Upper lobe of right lung (tissue), 1 donor: ENCODE measurements around the gene CES3. TPM values are rescaled to one million over a fixed set of nuclear protein-coding genes. Genes with fewer than 3 reads are reported as not detected.

ENCODE experiments used
- ATAC-seq: fragments of 200-7000 bp; cut with Tn5 transposase; one replicate; pipeline ENCODE4 v1.9.1; 2020; ENCODE audit warnings: mild to moderate bottlenecking, moderate library complexity
- DNase-seq: peaks from one replicate; pipeline ENCODE4 v3.0.0-alpha.2; 2020
- H3K27ac ChIP-seq: fragments of 200-600 bp; one replicate; pipeline ENCODE4 v1.8.0; 2022
- H3K27me3 ChIP-seq: fragments of 200-600 bp; one replicate; pipeline ENCODE4 v1.8.0; 2022; ENCODE audit warnings: mild to moderate bottlenecking
- H3K36me3 ChIP-seq: fragments of 200-600 bp; one replicate; pipeline ENCODE4 v1.8.0; 2022
- H3K4me1 ChIP-seq: fragments of 200-600 bp; one replicate; pipeline ENCODE4 v1.8.0; 2022
- H3K4me3 ChIP-seq: fragments of 200-600 bp; one replicate; pipeline ENCODE4 v1.8.0; 2022; ENCODE audit warnings: mild to moderate bottlenecking
- H3K9me3 ChIP-seq: fragments of 200-600 bp; one replicate; pipeline ENCODE4 v1.8.0; 2022
- CTCF ChIP-seq: fragments of 200-600 bp; IDR thresholded peaks from one replicate; pipeline ENCODE4 v1.8.0; 2022; ENCODE audit warnings: antibody characterized with exemption
- intact Hi-C: fragments of 100-400 bp; cut with DNase I; formaldehyde crosslinking; loops from one replicate; pipeline ENCODE4 v1.11.0; 2022
- total RNA-seq: library from RNA; stranded (reverse); fragmentation: NEBNext Ultra II Directional; extraction: Animal tissue kit (Norgen Biotek cat#: 25700); gene quantifications from one replicate; pipeline ENCODE4 v1.2.1, GENCODE V29; 2021
- donor health status: DM: no; HTN: yes; CAD: no; lungs with severe emphysema.

Gene CES3
- total RNA-seq, 1 donor from 2014 or later = 3.4 TPM

GRCh38 chr16:66975302-66975893, 14.3 kb downstream of the CES3 start:
- intact Hi-C loops = loop anchor here (10.0 kb wide), 1 partner anchor 179 kb away; the partner anchor contains the start of genes B3GNT9, FBXL8 and TRADD
- DNase-seq = no peak
- Histone ChIP-seq H3K9me3 (no peaks in the 10 kb centered on the region), H3K27me3 (no peaks in the 10 kb centered on the region), H3K36me3 (no peaks in the 10 kb centered on the region), H3K27ac (no peak overlapping the region), H3K4me1 (peaks cover 16% of the 10 kb centered on the region), H3K4me3 (no peak overlapping the region)
- no peak for ATAC-seq
- no peak for TF ChIP-seq CTCF

GRCh38 chr16:66976746-66977145, 15.7 kb downstream of the CES3 start:
- peaks cover 16% of the 10 kb centered on the region for H3K4me1 ChIP-seq
- H3K36me3 ChIP-seq = no peaks in the 10 kb centered on the region
- TF ChIP-seq CTCF = no peak
- no peaks in the 10 kb centered on the region for H3K9me3 ChIP-seq
- H3K27me3 ChIP-seq = no peaks in the 10 kb centered on the region
- no peak for ATAC-seq
- H3K4me3 ChIP-seq = no peak overlapping the region
- no peak overlapping the region for H3K27ac ChIP-seq
- intact Hi-C loops = loop anchor here (10.0 kb wide), 1 partner anchor 178 kb away; the partner anchor contains the start of genes B3GNT9, FBXL8 and TRADD
- DNase-seq = no peak

- intact Hi-C loops = loop anchor here (10.0 kb wide), 1 partner anchor 177 kb away; the partner anchor contains the start of genes B3GNT9, FBXL8 and TRADD
- no peak overlapping the region for H3K4me3 ChIP-seq
- H3K27me3 ChIP-seq = no peaks in the 10 kb centered on the region
- peak; percentile 94 for ATAC-seq
- no peaks in the 10 kb centered on the region for H3K36me3 ChIP-seq
- H3K27ac ChIP-seq = no peak overlapping the region
- no peaks in the 10 kb centered on the region for H3K9me3 ChIP-seq
- peak; percentile 98 for TF ChIP-seq CTCF
- peaks cover 16% of the 10 kb centered on the region for H3K4me1 ChIP-seq
- DNase-seq = peak; percentile 93
These were observed 16.5 kb downstream of the CES3 start for GRCh38 chr16:66977341-66978113.

- Histone ChIP-seq H3K4me1 (peaks cover 16% of the 10 kb centered on the region), H3K27ac (no peak overlapping the region), H3K27me3 (no peaks in the 10 kb centered on the region), H3K36me3 (no peaks in the 10 kb centered on the region), H3K4me3 (no peak overlapping the region), H3K9me3 (no peaks in the 10 kb centered on the region)
- intact Hi-C loops = loop anchor here (10.0 kb wide), 1 partner anchor 176 kb away; the partner anchor contains the start of genes B3GNT9, FBXL8 and TRADD
- TF ChIP-seq CTCF = no peak
- peak; percentile 87 for DNase-seq
- ATAC-seq = peak; percentile 85
These were observed 18.1 kb downstream of the CES3 start for GRCh38 chr16:66979011-66979717.

GRCh38 chr16:66983033-66983432, 22.0 kb downstream of the CES3 start:
- TF ChIP-seq CTCF = no peak
- Histone ChIP-seq H3K27ac (no peak overlapping the region), H3K36me3 (no peaks in the 10 kb centered on the region), H3K9me3 (no peaks in the 10 kb centered on the region), H3K4me3 (no peak overlapping the region), H3K27me3 (no peaks in the 10 kb centered on the region), H3K4me1 (peaks cover 12% of the 10 kb centered on the region)
- ATAC-seq (no peak), DNase-seq (no peak)
- intact Hi-C loops = no loop called here
